T-helper 2 cell treated with Interferon-gamma antibody and Interleukin-4, amounts not matched to agents 100 ng/mL and 5 ng/mL, for 36 hours (primary cell): ENCODE results near the gene FADD. TPM values are rescaled to one million over a fixed set of nuclear protein-coding genes. Genes with fewer than 3 reads are reported as not detected.
"Not testable (repeated sequence)": the region's sequence is repeated elsewhere in the genome, so short reads cannot be mapped to it uniquely, and the experiment has no call there.

ENCODE experiments used
- intact Hi-C: fragments of 100-400 bp; cut with micrococcal nuclease; formaldehyde crosslinking; loops from one replicate; pipeline ENCODE4 v1.15.1; 2023
- total RNA-seq: library from RNA; stranded (reverse); gene quantifications from 2 replicates; pipeline ENCODE4 v1.2.3, GENCODE V29; 2022

FADD gene
- total RNA-seq, 1 donor from 2014 or later: 42.7 TPM

GRCh38 chr11:70203751-70204465, 812 bp downstream of the FADD start:
- intact Hi-C loops: loop anchor here (1.0 to 10.0 kb wide), 3 partner anchors 66 to 1251 kb away; partner anchors contain the start of genes NADSYN1 and PPFIA1

- intact Hi-C loops: loop anchor here (1.0 to 10.0 kb wide), 3 partner anchors 66 to 1250 kb away; partner anchors contain the start of genes NADSYN1 and PPFIA1
These were observed 1.3 kb downstream of the FADD start for GRCh38 chr11:70204466-70204799.

GRCh38 chr11:70205049-70205725, 2.1 kb downstream of the FADD start:
- intact Hi-C loops: loop anchor here (10.0 kb wide), 1 partner anchor 1250 kb away; the partner anchor contains the start of gene NADSYN1

- intact Hi-C loops: loop anchor here (10.0 kb wide), 1 partner anchor 1249 kb away; the partner anchor contains the start of gene NADSYN1
These were observed 2.7 kb downstream of the FADD start for GRCh38 chr11:70205766-70206165.

DNA sequence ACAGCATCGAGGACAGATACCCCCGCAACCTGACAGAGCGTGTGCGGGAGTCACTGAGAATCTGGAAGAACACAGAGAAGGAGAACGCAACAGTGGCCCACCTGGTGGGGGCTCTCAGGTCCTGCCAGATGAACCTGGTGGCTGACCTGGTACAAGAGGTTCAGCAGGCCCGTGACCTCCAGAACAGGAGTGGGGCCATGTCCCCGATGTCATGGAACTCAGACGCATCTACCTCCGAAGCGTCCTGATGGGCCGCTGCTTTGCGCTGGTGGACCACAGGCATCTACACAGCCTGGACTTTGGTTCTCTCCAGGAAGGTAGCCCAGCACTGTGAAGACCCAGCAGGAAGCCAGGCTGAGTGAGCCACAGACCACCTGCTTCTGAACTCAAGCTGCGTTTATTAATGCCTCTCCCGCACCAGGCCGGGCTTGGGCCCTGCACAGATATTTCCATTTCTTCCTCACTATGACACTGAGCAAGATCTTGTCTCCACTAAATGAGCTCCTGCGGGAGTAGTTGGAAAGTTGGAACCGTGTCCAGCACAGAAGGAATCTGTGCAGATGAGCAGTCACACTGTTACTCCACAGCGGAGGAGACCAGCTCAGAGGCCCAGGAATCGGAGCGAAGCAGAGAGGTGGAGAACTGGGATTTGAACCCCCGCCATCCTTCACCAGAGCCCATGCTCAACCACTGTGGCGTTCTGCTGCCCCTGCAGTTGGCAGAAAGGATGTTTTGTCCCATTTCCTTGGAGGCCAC, 3.3 kb downstream of the FADD start:
- intact Hi-C loops: loop anchor here (10.0 kb wide), 1 partner anchor 1248 kb away; the partner anchor contains the start of gene NADSYN1

GRCh38 chr11:70206982-70207376, 3.9 kb downstream of the FADD start:
- intact Hi-C loops: loop anchor here (10.0 kb wide), 1 partner anchor 1248 kb away; the partner anchor contains the start of gene NADSYN1

GRCh38 chr11:70207531-70208131, 4.5 kb downstream of the FADD start:
- intact Hi-C loops: loop anchor here (10.0 kb wide), 1 partner anchor 1247 kb away; the partner anchor contains the start of gene NADSYN1

- intact Hi-C loops: loop anchor here (10.0 kb wide), 1 partner anchor 1245 kb away; the partner anchor contains the start of gene NADSYN1
These were observed 6.4 kb downstream of the FADD start for GRCh38 chr11:70209391-70209912.

- intact Hi-C loops: no loop called here
These were observed 7.0 kb downstream of the FADD start for GRCh38 chr11:70210051-70210501.

DNA sequence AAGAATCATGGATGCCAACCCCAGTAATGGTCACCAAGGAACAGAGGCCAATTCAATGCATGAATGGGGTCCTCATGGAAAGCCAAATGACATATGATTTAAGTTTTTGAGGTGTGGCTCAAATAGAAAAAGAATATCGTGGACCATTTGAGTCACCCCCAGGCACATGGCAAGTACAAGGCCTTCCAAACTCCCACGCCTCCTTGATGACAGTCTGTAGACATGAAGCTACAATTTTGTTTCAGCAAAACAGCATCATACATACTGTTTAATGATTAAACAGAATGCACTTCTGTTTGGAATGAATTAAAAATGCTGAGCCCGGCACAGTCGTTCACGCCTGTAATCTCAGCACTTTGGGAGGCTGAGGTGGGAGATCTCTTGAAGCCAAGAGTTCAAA, 7.4 kb downstream of the FADD start:
- intact Hi-C loops: no loop called here

GRCh38 chr11:70212227-70212811, 9.2 kb downstream of the FADD start:
- intact Hi-C loops: no loop called here

DNA sequence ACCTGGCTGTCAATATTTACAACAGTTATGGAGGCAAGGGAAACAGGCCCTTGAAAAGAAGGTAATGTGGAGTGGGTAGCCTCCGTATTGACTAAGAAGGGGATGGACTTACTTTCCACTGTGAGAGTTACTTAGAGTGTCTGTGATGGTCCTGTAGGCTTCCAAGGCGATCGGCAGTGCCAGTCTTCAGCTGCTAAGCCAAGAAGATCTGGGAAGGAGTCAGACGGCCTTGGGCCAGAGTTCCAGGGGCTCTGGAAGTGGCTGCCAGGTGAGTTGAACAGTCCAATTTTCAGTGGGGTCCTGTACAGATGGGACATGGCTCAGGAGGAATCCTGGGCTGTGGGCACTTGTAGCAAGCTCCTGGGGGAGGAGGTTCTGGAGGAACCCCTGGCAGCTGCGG, 14.3 kb downstream of the FADD start:
- intact Hi-C loops: not testable (repeated sequence)

DNA sequence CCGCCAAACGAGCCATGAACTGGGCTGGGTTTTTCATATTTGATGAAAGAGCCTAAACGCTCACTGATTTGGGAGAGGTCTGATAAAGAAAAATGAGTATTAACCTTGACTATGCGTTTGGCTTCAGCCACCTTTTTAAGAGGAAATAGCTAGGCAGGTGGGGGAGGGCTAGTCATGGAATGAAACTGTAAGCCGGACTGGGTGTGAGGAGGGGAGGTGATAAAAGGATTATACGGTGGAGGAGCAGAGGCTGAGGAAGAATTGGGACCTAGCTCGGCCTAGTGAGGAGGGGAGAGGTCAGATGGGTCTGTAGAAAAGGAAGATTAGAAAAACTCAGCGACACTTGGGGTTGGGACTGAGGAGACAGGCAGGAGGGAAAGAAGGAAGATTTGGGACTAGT, 15.0 kb downstream of the FADD start:
- intact Hi-C loops: not testable (repeated sequence)

- intact Hi-C loops: no loop called here
These were observed 17.0 kb downstream of the FADD start for GRCh38 chr11:70220136-70220535.

GRCh38 chr11:70220920-70221319, 17.8 kb downstream of the FADD start:
- intact Hi-C loops: no loop called here

GRCh38 chr11:70225681-70226177, 22.6 kb downstream of the FADD start:
- intact Hi-C loops: no loop called here

- intact Hi-C loops: no loop called here
These were observed 23.1 kb downstream of the FADD start for GRCh38 chr11:70226183-70226582.

GRCh38 chr11:70226967-70227366, 23.9 kb downstream of the FADD start:
- intact Hi-C loops: no loop called here

DNA sequence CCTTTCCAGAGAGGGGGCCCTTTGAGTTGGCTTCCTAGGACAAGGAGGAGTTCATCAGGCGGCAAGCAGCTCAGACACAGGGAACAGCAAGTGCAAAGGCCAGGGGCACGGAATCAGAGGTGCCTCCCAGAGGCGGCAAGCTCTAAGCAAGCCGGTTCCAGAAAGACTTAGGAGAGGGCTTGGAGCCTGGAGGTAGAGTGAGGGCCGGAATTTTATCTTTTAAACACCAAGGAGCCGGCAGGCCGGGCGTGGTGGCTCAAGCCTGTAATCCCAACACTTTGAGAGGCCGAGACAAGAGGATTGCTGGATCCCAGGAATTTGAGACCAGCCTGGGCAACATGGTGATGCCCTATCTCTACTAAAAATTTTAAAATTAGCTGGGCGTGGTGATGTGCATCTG, 26.6 kb downstream of the FADD start:
- intact Hi-C loops: no loop called here

GRCh38 chr11:70230151-70230839, 27.2 kb downstream of the FADD start:
- intact Hi-C loops: no loop called here
